ENCODE measurements around the gene CDC20B.

The CDC20B gene

GRCh38 chr5:55063220-55063863, 109.6 kb downstream of the CDC20B start:
- no peaks in the 10 kb centered on the region for H4K20me1 ChIP-seq (ENCODE audit: control insufficient read depth, insufficient read depth, low read depth, low read length)
- no peaks in the 10 kb centered on the region for H3K4me1 ChIP-seq (ENCODE audit: control insufficient read depth, low read length)
- no peak overlapping the region for H3K4me3 ChIP-seq (ENCODE audit: low read length)
- no peaks in the 10 kb centered on the region for H3K27me3 ChIP-seq (ENCODE audit: control insufficient read depth, low read length)
- no peaks in the 10 kb centered on the region for H3K9me3 ChIP-seq (ENCODE audit: control insufficient read depth, insufficient read depth, low read length)
- no peak overlapping the region for H3K4me2 ChIP-seq (ENCODE audit: low read length)
- H3K27ac ChIP-seq (ENCODE audit: low read depth, low read length), result no peak overlapping the region
- H3K79me2 ChIP-seq (ENCODE audit: control insufficient read depth, low read length), result no peaks in the 10 kb centered on the region
- no peak for TF ChIP-seq EZH2phosphoT487 (IDR thresholded peaks at IDR 0.05; ENCODE audit: borderline replicate concordance, low read length)
- no peak for TF ChIP-seq CTCF (IDR thresholded peaks at IDR 0.05; ENCODE audit: low read depth, low read length, poor library complexity, severe bottlenecking)
- H3K9me2 ChIP-seq (replicated peaks; ENCODE audit: control insufficient read depth, low read length), result no peaks in the 10 kb centered on the region
- H3F3A ChIP-seq (ENCODE audit: control insufficient read depth, insufficient read depth), result no peaks in the 10 kb centered on the region
- H3K36me3 ChIP-seq (ENCODE audit: control insufficient read depth, low read length), result no peaks in the 10 kb centered on the region

Measured in DOHH2 (cell line).